PC-9 (cell line): ENCODE measurements around the gene XIRP2. TPM values are rescaled to one million over a fixed set of nuclear protein-coding genes. Genes with fewer than 3 reads are reported as not detected.
"Not testable (repeated sequence)": the region's sequence is repeated elsewhere in the genome, so short reads cannot be mapped to it uniquely, and the experiment has no call there.

Experiments
- BruUV-seq: library from RNA; stranded (reverse); fragments of 400-500 nt; replicated peaks from 2 replicates; lab custom pipeline; 2021; lab: Mats Ljungman, UMichigan
- CTCF ChIA-PET: fragments of 300-600 bp; sonication (Branson Sonifier 250); formaldehyde crosslinking; loops from one replicate; lab custom pipeline; 2022; ENCODE audit warnings: antibody characterized with exemption; lab: Charles Lee
- POLR2A ChIA-PET: fragments of 300-600 bp; sonication (Branson Sonifier 250); formaldehyde crosslinking; loops from one replicate; lab custom pipeline; 2022; ENCODE audit warnings: antibody characterized with exemption; ENCODE audit not compliant: unreplicated experiment; lab: Charles Lee
- DNase-seq, 2 experiments: peaks; one replicate each; pipeline versions ENCODE4 v3.0.0 to v3.0.0-alpha.2; 2015 to 2022; ENCODE audit warnings: mixed read lengths in 1 of 2
- H2AFZ ChIP-seq: fragments of 200-600 bp; sonication (generic); 2 replicates; pipeline ENCODE4 v1.8.1; 2017; ENCODE audit warnings: antibody characterized with exemption
- H3F3A ChIP-seq: fragments of 200-600 bp; sonication (generic); 2 replicates; pipeline ENCODE4 v1.8.1; 2017; ENCODE audit warnings: antibody characterized with exemption, mild to moderate bottlenecking, low read depth; ENCODE audit not compliant: insufficient read depth
- H3K27ac ChIP-seq: fragments of 200-600 bp; sonication (generic); 2 replicates; pipeline ENCODE4 v1.6.1; 2016; ENCODE audit warnings: mixed run types
- H3K27me3 ChIP-seq: fragments of 200-600 bp; sonication (generic); 2 replicates; pipeline ENCODE4 v1.6.1; 2016; ENCODE audit warnings: low read depth, mixed run types; ENCODE audit not compliant: insufficient read depth
- H3K36me3 ChIP-seq: fragments of 200-600 bp; sonication (generic); 2 replicates; pipeline ENCODE4 v1.6.1; 2016; ENCODE audit warnings: low read depth, mixed run types
- H3K4me1 ChIP-seq: fragments of 200-600 bp; sonication (generic); replicated peaks from 2 replicates; pipeline ENCODE4 v1.6.1; 2016; ENCODE audit warnings: mixed run types; ENCODE audit not compliant: insufficient read depth
- H3K4me2 ChIP-seq: fragments of 200-600 bp; sonication (generic); 2 replicates; pipeline ENCODE4 v1.6.1; 2017; ENCODE audit warnings: mixed run types
- H3K4me3 ChIP-seq: fragments of 200-600 bp; sonication (generic); 2 replicates; pipeline ENCODE4 v1.6.1; 2016; ENCODE audit warnings: mixed run types
- H3K79me2 ChIP-seq: fragments of 200-600 bp; sonication (generic); 2 replicates; pipeline ENCODE4 v1.6.1; 2017; ENCODE audit warnings: low read depth, mixed run types
- H3K9me2 ChIP-seq: fragments of 200-600 bp; sonication (generic); 2 replicates; pipeline ENCODE4 v1.8.1; 2017; ENCODE audit warnings: mild to moderate bottlenecking; ENCODE audit not compliant: insufficient read depth
- H3K9me3 ChIP-seq: fragments of 200-600 bp; sonication (generic); 2 replicates; pipeline ENCODE4 v1.8.1; 2016; ENCODE audit warnings: low read depth; ENCODE audit not compliant: insufficient read depth
- H4K20me1 ChIP-seq: fragments of 200-600 bp; sonication (generic); 2 replicates; pipeline ENCODE4 v1.8.1; 2017; ENCODE audit not compliant: insufficient read depth
- EZH2 ChIP-seq: fragments of 200-600 bp; sonication (generic); IDR thresholded peaks from 2 replicates; pipeline ENCODE4 v1.8.0; 2017; ENCODE audit warnings: antibody characterized with exemption, low read depth
- intact Hi-C: fragments of 100-400 bp; cut with micrococcal nuclease; formaldehyde crosslinking; loops from one replicate; pipeline ENCODE4 v1.10.0; 2022; ENCODE audit not compliant: unreplicated experiment
- total RNA-seq: library from RNA; stranded (reverse); gene quantifications from 2 replicates; pipeline ENCODE4 v1.2.3, GENCODE V29; 2021
- TF ChIP-seq, protein P1 (sequence below): fragments of 200-600 bp; sonication (generic); conservative IDR thresholded peaks from 2 replicates; pipeline ENCODE4 v1.6.1; 2017; ENCODE audit warnings: mixed run types, antibody characterized with exemption, mild to moderate bottlenecking, moderate library complexity

The XIRP2 gene
- total RNA-seq, 1 experiment from 2014 or later = not detected

DNA sequence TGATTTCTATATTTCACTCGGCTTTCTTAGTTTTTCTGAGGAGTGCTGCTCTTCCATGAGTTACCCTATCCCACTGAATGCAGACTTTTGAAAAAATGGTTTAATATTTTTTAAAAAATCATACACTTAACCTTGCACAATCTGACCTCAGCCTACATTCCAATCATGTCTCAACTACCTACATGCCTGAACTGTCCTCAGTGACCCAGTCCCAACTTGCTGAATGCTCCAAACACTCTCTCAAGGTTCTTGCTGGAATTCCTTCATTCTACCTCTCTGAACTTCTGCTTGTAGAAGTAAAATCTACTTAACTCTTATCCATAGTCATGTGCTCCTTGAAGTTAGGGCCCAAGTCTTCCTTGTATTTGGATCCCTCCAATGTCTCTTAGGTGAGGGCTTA lies 181.6 kb downstream of the XIRP2 start:
- H2AFZ ChIP-seq = no peak overlapping the region

DNA sequence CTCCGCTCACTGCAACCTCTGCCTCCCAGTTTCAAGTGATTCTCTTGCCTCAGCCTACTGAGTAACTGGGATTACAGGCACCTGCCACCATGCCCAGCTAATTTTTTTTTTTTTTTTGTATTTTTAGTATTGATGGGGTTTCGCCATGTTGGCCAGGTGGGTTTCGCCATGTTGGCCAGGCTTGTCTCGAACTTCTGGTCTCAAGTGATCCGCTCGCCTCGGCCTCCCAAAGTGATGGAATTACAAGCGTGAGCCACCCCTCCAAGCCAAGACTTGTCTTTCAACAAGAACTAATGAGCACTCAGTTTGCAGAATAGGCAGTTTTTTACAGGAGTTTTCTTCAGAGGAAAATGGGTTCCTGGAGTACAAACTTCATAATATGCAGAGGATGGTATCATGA lies 187.4 kb downstream of the XIRP2 start:
- intact Hi-C loops, BruUV-seq, H3K27ac ChIP-seq, H3K4me3 ChIP-seq, H3K4me2 ChIP-seq, CTCF ChIA-PET, DNase-seq, H3K27me3 ChIP-seq, H3F3A ChIP-seq, H4K20me1 ChIP-seq, H3K4me1 ChIP-seq, H3K79me2 ChIP-seq, H3K36me3 ChIP-seq, POLR2A ChIA-PET, H3K9me3 ChIP-seq, H2AFZ ChIP-seq, H3K9me2 ChIP-seq: not testable (repeated sequence)

More for the DNA sequence above, 181.6 kb downstream of the XIRP2 start:
- CTCF ChIA-PET = no interaction called here
- Histone ChIP-seq H3K4me2 (no peak overlapping the region), H3K4me3 (no peak overlapping the region), H3K27me3 (no peaks in the 10 kb centered on the region), H4K20me1 (no peaks in the 10 kb centered on the region), H3K79me2 (no peaks in the 10 kb centered on the region), H3K4me1 (no peaks in the 10 kb centered on the region), H3K36me3 (no peaks in the 10 kb centered on the region), H3K27ac (no peak overlapping the region), H3K9me2 (no peaks in the 10 kb centered on the region), H3K9me3 (no peaks in the 10 kb centered on the region), H3F3A (no peaks in the 10 kb centered on the region)
- no peak for TF ChIP-seq EZH2
- TF ChIP-seq, protein P1, sequence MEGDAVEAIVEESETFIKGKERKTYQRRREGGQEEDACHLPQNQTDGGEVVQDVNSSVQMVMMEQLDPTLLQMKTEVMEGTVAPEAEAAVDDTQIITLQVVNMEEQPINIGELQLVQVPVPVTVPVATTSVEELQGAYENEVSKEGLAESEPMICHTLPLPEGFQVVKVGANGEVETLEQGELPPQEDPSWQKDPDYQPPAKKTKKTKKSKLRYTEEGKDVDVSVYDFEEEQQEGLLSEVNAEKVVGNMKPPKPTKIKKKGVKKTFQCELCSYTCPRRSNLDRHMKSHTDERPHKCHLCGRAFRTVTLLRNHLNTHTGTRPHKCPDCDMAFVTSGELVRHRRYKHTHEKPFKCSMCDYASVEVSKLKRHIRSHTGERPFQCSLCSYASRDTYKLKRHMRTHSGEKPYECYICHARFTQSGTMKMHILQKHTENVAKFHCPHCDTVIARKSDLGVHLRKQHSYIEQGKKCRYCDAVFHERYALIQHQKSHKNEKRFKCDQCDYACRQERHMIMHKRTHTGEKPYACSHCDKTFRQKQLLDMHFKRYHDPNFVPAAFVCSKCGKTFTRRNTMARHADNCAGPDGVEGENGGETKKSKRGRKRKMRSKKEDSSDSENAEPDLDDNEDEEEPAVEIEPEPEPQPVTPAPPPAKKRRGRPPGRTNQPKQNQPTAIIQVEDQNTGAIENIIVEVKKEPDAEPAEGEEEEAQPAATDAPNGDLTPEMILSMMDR = no peak
- DNase-seq = no peak
- intact Hi-C loops = no loop called here
- no TSS peak for BruUV-seq
- POLR2A ChIA-PET = no interaction called here

DNA sequence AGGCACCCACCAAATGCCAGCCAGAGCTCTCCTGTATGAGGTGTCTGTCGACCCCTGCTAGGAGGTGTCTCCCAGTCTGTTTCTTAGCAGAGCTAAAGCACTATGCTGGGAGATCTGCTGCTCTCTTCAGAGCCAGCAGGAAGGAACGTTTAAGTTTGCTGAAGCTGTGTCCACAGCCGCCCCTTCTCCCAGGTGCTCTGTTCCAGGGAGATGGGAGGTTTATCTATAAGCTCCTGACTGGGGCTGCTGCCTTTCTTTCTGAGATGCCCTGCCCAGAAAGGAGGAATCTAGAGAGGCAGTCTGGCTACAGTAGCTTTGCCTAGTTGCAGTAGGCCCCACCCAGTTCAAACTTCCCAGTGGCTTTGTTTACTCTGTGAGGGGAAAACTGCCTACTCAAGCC lies 210.7 kb downstream of the XIRP2 start:
- H3K4me1 ChIP-seq, H3K4me3 ChIP-seq, H3F3A ChIP-seq, H3K4me2 ChIP-seq, H3K27ac ChIP-seq, intact Hi-C loops, DNase-seq, H3K27me3 ChIP-seq, H3K36me3 ChIP-seq, H4K20me1 ChIP-seq, CTCF ChIA-PET, H2AFZ ChIP-seq, H3K9me2 ChIP-seq, POLR2A ChIA-PET, H3K9me3 ChIP-seq, BruUV-seq, H3K79me2 ChIP-seq: not testable (repeated sequence)

DNA sequence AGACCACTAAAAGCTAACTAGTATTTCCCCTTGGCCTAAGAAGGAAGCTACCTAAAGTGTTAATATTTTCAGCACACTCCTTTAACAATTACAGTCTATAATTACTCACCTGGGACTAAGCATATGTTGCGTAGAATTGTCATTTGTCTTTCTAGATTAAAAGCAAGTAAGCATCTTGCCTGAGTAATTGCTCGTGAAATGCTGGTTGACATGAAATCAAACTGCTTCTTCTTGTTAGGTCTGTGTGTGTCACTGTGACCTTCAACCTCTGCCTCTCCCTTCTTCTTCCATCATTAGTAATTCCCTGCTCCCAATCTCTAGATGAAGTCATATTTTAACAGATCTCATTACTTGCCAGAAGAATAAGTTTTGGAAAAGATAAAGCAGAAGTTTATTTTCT lies 212.2 kb downstream of the XIRP2 start:
- ChIA-PET CTCF (no interaction called here), POLR2A (no interaction called here)
- Histone ChIP-seq H2AFZ (no peak overlapping the region), H3K9me2 (no peaks in the 10 kb centered on the region), H3K9me3 (no peaks in the 10 kb centered on the region), H3K4me1 (no peaks in the 10 kb centered on the region), H3K4me2 (no peak overlapping the region), H3F3A (no peaks in the 10 kb centered on the region), H3K4me3 (no peak overlapping the region), H4K20me1 (no peaks in the 10 kb centered on the region), H3K27ac (no peak overlapping the region), H3K79me2 (no peaks in the 10 kb centered on the region), H3K27me3 (no peaks in the 10 kb centered on the region), H3K36me3 (no peaks in the 10 kb centered on the region)
- BruUV-seq = no TSS peak
- no peak for TF ChIP-seq EZH2
- TF ChIP-seq, protein P1 = no peak
- no peak for DNase-seq
- intact Hi-C loops = no loop called here
